ENCODE measurements around the gene DDX41.
"Not testable (repeated sequence)": the region's sequence is repeated elsewhere in the genome, so short reads cannot be mapped to it uniquely, and the experiment has no call there.

DDX41 gene

DNA sequence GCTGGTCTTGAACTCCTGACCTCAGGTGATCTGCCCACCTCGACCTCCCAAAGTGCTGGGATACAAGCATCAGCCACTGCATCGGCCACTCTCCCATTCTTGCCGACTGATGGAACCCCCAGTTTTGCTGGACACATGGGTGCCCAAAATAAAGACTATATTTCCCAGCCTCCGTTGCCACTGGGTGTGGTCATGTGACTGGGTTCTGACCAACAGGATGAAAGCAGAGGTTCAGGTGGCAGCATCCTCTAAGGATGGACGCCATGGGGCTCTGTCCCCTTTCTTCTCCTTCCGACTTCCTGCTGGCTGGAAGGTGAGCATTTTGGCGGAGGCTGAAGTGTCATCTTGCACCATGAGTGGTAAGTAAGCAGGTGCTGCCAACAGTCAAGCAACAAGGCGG lies 29.6 kb downstream of the DDX41 start:
- in situ Hi-C loops (cut with MboI; ENCODE audit: low sequenced_read_pairs): no loop called here

DNA sequence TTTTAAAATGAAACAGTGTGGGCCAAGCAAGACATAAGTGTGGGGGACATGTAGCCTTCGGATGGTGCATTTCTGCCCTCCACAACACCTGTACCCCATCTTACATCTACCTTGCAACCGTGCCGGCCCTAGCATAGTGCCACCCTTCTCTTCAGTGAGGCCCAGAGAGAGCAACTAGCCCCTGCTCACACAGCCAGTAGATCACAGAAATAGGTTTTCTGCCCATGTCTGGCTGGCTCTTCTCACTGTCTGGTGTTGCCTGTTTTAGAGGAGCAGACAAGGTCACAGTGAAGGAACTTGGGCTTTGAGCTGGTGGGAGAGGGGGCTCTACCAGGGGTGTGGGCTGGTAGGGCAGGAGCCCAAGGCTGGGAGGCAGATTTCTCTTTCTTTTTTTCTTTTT lies 30.5 kb downstream of the DDX41 start:
- in situ Hi-C loops (cut with MboI; ENCODE audit: low sequenced_read_pairs): no loop called here

DNA sequence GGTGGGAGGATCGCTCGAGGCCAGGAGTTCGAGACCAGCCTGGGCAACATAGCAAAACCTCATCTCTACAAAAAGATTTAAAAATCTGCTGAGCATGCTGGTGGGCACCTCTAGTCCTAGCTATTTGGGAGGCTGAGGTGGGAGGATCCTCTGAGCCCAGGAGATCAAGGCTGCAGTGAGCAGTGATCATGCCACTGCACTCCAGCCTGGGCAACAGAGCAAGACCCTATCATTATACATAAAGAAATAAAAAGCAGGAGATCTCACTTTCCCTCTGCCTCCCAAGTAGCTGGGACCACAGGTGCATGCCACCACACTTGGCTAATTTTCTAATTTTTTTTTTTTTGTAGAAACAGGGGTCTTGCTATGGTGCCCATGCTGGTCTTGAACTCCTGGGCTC lies 31.0 kb downstream of the DDX41 start:
- in situ Hi-C loops (cut with MboI; ENCODE audit: low sequenced_read_pairs): not testable (repeated sequence)

DNA sequence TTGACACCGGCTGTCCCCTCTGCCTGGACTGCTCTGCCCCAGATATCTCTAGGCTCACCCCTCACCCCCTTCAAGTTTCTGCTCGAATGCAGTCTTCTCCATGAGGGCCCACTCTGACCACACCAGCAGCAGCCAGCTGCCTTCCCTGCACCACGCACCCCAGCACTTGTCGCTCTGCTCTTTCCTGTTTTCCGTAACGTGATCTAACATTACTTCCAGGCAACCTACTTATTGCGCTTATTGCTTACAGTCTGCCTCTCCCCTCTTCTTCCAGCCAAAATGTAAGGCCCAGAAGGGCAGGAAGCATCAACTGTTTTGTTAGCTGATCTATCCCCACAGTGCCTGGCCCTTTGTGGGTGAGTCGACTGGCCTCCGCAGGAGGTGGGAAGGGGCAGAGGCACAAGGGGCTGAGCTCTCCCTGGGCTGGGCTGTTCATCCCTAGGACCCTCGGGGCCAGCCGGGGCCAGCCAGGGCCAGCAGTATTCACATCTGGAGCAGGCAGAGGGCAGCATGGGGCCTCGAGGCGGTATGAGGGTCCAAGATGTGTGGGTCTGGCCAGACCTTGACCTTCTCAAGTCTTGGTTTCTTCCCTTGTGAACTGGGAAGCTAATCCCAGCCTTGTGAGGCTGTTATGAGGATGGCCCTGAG lies 31.7 kb downstream of the DDX41 start:
- in situ Hi-C loops (cut with MboI; ENCODE audit: low sequenced_read_pairs): no loop called here

DNA sequence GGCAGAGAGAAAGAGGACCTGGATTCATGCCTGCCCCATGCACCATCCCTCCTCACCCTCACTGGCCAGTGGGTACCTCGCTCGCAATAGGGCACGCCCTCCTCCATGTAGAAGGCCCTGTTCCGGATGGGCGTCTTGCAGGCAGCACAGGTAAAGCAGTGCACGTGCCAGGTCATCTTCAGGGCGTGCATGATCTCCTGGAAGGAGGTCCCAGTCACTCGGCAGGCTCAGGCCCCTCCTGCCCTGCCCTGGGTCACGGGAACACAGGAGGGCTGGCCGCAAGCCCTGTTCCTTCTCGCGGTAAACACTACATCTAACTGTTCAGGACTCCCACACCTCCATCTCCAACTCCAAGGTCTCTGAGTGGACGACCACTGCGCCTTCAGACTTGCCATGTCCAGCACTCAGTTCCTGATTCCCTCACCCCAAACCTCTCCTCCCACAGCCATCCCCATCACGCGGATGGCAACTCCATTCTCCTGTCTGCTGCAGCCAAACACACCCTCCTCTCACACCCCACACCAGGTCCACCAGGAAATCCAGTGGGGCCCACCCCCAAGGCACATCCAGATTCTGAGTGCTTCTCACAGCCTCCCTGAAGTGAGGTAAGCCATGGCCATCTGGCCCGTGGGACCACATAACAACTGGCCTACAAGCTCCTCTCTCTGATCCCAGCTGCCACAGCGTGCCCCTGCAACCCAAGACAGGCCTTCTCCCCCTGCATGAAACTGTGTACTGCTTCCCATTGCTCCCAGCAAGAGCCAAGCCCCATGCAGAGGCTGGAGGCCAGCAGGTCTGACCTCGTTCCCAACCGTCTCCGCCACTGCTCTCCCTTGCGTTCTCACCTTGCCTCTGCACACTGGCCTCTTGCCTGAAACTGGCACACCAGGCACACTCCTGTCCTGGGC lies 32.5 kb downstream of the DDX41 start:
- in situ Hi-C loops (cut with MboI; ENCODE audit: low sequenced_read_pairs): no loop called here

DNA sequence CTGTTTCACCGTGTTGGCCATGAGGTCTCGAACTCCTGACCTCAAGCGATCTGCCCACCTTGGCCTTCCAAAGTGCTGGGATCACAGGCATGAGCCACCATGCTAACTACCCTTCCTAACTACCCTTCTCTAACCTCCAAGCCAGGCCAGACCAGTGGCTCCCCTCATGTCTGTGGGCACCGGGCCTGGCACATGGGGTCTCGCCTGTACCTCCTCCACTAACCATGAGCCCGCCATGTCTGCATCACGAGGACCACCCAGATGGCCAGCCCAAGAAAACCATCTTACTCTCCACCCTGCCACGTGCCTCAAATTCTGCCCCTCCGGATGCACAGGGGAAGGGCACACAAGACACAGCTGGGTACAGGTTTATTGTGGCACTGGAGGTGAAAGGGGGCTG lies 33.7 kb downstream of the DDX41 start:
- in situ Hi-C loops (cut with MboI; ENCODE audit: low sequenced_read_pairs): no loop called here

DNA sequence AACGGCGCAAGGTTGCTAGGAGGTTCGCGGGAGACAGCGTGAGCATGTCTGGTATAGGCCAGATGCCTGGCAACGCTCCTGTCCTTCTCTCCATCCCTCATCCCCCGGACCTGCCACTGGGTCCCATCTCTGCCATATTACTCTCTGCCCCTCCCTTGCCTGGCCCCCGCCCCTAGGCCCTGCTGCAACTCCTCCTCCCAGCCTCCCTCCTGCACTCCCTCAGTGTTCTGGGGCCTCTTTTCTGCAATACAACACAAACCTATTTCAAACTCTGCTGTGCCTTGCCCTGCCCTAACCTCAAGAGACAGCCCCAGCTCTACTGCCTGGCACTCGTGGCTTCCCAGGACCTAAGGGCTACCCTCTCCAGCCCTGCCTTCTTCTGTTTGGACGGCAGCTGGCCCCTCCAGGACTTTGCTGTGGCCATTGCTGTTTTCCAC lies 34.4 kb downstream of the DDX41 start:
- in situ Hi-C loops (cut with MboI; ENCODE audit: low sequenced_read_pairs): no loop called here

DNA sequence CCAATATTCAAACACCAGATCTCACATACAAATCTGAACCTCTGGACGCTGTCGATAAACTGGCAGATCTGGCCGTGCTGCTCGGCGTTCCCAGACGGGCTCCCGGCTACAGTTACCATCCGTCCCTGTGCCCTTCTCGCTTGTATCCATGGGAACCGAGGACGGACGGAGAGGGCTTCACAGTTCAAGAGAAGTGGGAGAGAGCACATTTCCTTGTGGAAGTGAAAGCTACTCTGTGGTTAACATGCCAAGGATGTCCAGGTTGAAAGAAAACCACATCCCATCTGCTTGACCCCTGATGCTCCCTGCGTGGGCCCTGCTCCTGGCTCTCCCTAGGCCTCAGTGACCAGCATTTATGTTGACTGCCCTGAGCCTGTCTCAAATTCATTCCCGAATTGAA lies 37.0 kb downstream of the DDX41 start:
- in situ Hi-C loops (cut with MboI; ENCODE audit: low sequenced_read_pairs): no loop called here

DNA sequence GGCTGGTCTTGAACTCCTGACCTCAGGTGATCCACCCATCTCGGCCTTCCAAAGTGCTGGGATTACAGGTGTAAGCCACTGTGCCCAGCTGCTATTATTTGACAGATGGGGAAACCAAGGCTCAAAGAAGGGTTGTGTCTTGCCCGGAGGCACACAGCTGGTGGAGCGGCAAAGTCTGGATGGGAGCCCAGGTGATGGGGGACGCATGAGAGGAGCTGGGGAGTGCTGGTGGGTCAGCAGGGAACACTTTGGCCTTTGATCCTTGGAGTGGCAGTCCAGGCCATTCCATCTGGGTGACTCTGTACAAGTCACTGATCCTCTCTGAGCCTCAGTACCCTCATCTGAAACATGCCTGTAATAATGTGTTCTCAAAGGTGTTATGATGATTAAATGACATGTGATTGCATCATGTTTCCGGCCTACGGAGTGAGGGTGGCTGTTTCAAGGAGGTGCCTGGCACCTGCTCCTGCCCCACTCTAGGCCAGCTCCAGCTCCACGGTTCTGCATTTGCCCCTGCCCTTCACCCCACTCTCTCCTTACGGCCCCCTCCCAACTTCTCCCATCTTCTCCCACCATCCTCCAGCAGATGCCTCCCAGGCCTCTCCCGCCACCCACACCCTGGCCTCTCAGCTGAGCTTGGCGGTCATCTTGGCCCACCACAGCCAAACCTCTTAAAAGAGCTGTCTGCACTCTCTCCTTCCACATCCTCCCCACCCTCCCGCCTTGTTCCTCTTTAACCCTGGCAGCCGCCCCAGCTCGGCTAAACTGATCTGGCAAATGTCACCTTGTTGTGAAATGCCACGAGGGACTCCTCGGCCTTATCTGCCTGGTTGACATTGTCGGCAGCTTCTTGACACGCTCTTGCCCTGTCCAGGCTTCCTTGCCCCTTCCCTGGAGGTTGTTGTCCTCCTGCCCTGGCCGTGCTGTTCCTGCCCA lies 37.8 kb downstream of the DDX41 start:
- in situ Hi-C loops (cut with MboI; ENCODE audit: low sequenced_read_pairs): no loop called here

DNA sequence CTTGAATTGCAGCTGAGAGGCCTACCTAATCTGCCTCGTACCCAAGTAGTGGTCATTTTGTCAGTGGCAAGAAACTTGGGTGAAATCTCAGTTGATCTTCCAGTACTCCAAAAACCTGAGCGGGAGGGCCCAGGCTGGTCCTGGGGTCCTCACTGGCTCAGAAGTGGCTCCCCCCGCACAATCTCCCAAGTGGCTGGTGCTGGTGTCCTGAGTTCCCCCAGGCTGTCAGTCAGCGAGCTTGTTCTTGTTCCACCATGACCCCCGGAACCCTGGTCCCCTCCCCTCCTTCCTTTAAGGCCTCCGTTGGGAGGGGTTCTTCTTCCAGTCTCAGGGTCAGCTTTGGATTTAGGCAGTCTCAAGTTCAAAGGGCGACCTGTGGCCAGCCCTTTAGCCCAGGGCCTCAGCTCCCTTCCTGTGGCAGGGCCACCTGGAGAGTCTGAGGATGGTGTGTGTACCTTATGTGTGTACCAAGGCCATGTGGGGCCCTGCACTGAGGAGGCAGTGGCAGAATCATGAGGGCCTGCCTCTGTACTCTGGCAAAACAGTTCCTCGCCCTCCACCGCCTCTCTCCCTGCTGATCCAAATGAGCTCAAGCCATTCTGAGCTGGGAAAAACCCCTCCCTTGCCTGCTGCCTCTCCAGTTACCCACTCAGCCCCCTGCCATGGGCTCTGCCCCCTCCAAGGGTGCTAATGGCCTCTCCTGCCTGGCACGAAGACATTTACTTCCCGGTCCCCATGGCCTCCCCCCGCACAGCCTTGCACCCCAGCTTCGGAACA lies 38.9 kb downstream of the DDX41 start:
- in situ Hi-C loops (cut with MboI; ENCODE audit: low sequenced_read_pairs): no loop called here

DNA sequence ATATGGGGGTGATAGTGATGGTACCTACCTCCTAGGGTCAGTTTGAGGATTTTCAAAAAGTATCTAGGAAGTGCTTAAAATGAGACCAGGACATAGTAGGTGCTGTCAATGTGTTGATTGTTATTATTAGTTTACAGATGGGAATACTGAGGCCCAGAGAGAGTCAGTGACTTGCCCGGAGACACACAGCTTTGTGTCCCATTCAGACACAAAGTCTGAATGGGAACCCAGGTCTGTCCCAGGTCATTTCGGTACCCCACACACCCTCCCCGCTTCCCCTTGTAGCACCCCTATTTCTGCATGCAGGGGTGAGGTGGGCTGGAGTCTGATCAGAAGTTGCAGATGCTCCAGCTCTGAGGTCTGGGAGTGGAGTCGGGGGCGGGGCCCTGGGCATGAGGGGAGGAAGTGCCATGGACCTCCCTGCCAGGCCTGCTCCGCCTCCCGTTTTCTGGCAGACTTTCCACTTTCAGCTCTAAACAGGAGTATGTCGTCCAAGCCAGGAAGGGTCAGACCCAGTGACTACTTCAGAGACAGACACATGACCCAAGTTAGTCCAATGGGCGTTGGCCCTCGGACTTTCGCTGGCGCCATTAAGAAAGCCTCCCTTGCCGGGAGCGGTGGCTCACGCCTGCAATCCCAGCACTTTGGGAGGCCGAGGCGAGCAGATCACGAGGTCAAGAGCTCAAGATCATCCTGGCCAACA lies 40.1 kb downstream of the DDX41 start:
- in situ Hi-C loops (cut with MboI; ENCODE audit: low sequenced_read_pairs): no loop called here

DNA sequence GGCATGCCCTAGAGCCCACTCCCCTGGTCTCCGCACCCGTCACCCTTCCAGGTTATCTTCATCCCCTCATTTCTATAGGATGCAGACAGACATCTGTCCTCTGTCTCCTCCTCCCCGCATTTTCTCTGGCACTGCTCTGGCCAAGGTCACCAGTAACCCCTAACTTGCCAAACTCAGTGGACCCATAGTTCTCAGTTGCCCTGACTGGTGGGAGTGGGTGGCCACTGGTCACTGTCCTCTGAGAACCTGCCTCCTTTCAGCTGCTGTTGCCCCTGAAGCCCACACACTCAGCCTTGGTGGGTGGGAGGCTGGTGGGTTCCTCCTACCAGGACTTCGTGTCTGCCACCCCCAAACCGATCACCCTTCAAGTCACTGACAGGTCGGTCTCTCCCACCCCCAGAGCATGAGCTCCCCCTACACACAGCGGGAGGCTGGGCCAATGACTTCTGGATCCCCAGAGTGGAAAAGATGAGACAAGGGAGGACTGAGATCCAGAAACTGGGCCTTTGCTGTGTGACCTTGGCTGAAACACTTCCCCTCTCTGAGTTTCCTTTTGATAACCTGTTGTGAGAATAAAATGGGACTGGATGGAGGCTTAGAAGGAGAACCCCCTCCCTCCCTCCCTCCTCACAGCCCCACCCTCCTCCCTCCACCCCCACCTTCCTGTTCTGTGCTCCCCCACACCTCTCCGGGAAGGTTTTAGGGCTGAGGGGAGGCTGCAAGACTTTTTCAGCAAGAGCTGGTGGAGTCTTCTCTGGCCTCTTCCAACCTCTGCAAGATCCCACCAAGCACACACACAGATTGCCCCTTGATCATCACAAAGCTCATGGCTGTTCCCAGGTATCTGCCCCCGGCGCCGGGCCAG lies 41.0 kb downstream of the DDX41 start:
- in situ Hi-C loops (cut with MboI; ENCODE audit: low sequenced_read_pairs): no loop called here

DNA sequence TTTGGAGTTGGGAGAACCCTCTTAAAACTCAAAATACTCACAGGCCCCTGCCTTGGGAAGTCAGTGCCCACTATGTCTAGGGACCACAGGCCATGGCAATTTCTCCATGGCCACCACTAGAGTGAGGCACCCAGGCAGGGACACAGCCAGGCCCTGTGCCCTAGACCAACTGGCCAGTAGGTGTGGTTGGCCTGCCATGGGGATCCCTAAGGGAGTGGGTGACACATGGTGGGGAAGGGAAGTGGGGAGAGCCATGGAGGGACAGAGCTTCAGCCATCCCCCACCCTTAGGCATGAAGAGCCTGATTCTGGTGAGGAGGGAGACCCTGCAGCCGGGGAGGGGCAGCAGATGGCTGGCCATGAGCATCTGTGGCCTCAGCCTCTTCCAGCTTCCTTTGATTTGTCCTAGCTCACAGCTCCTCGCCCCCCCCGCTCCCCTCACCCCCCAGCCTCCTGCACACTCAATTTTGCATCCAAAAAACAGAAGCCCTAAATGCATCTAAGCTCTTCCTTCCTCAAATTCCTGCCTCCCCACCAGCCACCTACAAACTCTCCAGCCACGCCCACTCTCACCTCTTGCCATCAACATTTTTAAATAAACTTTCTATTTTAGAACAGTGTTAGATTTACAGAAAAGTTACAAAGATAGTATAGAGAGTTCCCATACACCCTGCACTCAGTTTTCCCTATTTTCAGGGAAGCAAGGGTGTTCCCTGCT lies 41.8 kb downstream of the DDX41 start:
- in situ Hi-C loops (cut with MboI; ENCODE audit: low sequenced_read_pairs): no loop called here

DNA sequence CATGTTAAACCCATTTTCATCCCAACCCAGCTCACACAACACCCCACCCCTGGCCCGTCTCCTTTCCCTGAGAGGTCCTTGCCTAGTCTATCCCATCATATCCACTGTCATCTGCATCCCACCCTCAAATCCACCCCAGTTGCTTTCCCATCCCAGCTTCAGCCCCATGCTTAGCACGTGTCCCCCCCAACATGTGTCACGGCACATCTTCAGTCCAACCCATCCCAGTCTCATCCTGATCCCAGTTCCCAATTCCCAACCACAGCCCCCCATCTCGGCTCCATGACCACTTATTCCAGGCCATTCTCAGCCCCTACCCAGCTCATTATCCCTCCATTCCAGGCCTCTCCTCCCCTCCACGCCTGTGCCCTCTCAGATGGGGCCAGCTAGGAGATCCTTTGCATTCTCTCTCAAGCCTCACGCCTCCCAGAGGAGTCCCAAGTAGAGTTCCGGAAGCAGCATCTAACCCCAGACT lies 42.7 kb downstream of the DDX41 start:
- in situ Hi-C loops (cut with MboI; ENCODE audit: low sequenced_read_pairs): no loop called here

DNA sequence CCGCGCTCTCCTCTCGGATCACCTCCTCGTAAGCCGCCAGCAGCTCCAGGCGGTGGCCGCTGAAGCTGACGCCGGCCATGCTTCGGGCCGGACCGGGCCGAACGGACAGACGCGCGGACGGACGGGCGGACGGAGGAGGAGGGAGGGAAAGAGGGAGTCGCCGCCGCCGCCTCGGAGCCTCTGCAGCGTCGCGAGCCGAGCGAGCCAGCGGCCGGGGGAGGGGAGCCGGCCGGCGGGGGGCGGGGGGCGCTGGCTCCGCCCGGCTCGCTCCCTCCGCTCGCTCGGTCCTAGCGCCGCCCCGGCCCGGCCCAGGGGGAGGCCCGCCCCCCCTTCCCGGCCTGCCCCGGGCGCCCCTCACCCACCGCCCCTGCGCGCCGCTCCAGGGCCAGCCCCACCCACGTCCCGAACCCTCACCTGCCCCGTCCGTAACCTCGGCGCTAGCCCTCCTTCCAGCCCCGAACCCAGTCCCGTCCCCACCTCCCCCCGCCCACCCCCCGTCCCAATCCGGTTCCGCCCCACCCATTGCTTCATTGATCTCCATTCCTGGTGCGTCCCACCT lies 43.2 kb downstream of the DDX41 start, which contains the start of gene DBN1:
Gene DBN1, minus strand, starts transcription at position 192 of the 559 bp plus-strand sequence. Its CDS starts 113 bp downstream, at position 79.
- in situ Hi-C loops (cut with MboI; ENCODE audit: low sequenced_read_pairs): no loop called here

DNA sequence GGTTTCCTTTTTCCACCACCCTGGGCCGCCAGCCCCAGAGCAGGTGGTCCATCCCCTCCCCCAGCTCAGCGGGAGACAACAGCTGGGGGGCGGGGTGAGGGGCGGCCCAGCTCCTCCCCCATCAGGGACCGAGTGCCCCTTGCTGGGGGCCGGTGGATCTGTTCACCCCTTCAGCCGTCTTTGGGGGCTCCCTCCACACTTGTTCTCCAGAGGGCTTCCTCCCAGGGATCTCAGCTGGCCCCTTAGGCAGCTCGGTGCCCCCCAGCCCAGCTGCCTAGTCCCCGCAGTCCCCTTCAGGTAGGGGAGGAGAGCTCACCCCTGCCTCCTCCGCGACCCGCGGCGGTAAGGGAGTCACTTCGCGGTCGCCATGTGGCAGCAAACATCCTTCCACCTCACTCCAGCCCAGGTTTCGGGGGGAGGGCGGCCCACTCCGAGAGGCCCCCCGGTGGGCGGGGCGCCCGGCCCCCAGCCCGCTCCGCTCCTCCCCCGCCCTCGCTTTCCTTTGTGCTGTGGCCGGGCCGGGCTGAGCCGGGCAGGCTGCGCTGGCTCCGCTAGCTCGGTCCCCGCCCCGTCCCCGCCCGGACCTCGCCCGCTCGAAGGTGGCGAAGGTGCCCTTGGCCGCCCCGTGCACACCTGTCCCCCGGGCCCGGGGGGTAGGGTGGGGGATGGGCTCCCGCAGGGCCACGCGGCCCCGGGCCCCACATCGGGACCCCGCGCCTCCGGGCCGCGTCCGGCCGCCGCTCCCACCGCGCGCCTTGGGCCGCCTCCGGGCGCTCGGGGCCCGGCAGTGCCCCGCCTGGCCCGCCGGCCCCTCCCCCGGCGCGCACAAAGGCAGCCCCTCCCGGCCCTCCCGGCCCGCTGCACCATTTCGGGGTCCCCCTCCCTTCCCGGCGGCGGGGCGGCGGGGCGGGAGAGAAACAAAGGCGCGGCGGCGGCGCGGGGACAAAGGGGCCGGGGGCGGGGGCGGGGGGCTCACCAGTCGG lies 44.0 kb downstream of the DDX41 start:
- in situ Hi-C loops (cut with MboI; ENCODE audit: low sequenced_read_pairs): no loop called here
